ENCODE data around the gene NINJ1.

DNA sequence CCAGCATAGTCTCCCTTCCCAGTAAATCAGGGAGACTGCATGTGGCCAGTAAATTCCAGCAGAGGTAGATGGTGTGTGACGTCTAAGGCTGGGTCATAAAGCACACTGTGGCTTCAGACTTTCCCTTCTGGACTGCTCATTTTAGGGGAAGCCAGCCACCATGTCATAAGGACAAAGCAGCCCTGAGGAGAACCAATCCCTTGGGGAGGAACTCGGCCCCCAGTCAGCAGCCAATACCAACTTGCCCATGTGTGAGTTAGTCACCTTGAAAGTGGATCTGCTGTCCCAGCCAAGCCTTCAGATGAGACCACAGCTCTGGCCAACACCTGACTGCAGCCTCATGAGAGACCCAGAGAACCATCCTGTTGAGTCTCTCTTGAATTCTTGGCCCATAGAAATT is 14.7 kb upstream of the NINJ1 start:
- TF ChIP-seq CBX8 (IDR thresholded peaks at IDR 0.05; ENCODE audit: borderline replicate concordance, low read depth, low read length) (no peak), GTF2F1 (IDR thresholded peaks at IDR 0.05; ENCODE audit: borderline replicate concordance, low read depth, low read length) (no peak), RAD21 (IDR thresholded peaks at IDR 0.05 in 1 of 2, conservative IDR thresholded peaks at IDR 0.05 in 1 of 2; ENCODE audit: low read depth in 2 of 2, low read length in 2 of 2) (no peak), RBBP5 (IDR thresholded peaks at IDR 0.05; ENCODE audit: borderline replicate concordance, low read depth, low read length) (no peak), POLR2A (IDR thresholded peaks at IDR 0.05; ENCODE audit: control extremely low read depth in 1 of 2, low read depth in 2 of 2, low read length in 2 of 2) (no peak), ASH2L (IDR thresholded peaks at IDR 0.05; ENCODE audit: low read length) (no peak), NANOG (IDR thresholded peaks at IDR 0.05; ENCODE audit: insufficient read depth, low read depth, low read length, poor library complexity, severe bottlenecking) (no peak), HDAC6 (IDR thresholded peaks at IDR 0.05; ENCODE audit: low read depth, low read length) (no peak), RXRA (IDR thresholded peaks at IDR 0.05; ENCODE audit: insufficient read depth, low read depth, low read length) (no peak), EP300 (IDR thresholded peaks at IDR 0.05; ENCODE audit: borderline replicate concordance in 1 of 2, low read depth in 2 of 2, low read length in 2 of 2) (no peak)
- TF ChIP-seq, protein P1, sequence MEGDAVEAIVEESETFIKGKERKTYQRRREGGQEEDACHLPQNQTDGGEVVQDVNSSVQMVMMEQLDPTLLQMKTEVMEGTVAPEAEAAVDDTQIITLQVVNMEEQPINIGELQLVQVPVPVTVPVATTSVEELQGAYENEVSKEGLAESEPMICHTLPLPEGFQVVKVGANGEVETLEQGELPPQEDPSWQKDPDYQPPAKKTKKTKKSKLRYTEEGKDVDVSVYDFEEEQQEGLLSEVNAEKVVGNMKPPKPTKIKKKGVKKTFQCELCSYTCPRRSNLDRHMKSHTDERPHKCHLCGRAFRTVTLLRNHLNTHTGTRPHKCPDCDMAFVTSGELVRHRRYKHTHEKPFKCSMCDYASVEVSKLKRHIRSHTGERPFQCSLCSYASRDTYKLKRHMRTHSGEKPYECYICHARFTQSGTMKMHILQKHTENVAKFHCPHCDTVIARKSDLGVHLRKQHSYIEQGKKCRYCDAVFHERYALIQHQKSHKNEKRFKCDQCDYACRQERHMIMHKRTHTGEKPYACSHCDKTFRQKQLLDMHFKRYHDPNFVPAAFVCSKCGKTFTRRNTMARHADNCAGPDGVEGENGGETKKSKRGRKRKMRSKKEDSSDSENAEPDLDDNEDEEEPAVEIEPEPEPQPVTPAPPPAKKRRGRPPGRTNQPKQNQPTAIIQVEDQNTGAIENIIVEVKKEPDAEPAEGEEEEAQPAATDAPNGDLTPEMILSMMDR (IDR thresholded peaks at IDR 0.05; ENCODE audit: control extremely low read depth in 1 of 3, insufficient read depth in 1 of 3, low read depth in 1 of 3, low read length in 3 of 3): no peak

Measured in H1 (cell line).